ENCODE results near the gene DPH6.

DNA sequence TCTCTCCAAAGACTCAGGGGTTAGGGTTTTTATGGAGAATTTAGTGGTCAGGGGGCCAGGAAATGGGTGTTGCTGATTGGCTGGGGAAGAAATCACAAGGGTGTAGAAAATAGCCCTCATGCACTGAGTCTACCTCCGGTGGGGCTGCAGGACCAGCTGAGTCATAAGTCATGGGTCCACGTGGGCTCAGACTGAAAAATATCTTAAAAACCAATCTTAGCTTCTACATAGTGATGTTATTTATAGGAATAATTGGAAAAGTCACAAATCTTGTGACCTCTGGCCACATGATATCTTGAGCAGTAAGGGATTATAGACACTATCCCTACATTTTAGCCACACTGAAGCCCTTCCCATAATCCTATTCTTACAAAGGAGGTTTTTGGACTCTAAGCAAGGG is 224.0 kb downstream of the DPH6 start:
- TF ChIP-seq CTCF (IDR thresholded peaks at IDR 0.05) (no peak), POLR2A (IDR thresholded peaks at IDR 0.05) (no peak)
